B cell (primary cell): ENCODE measurements around the gene NEK8. TPM values are rescaled to one million over a fixed set of nuclear protein-coding genes. Genes with fewer than 3 reads are reported as not detected.

Experiments used
- ATAC-seq: fragments of 200-7000 bp; cut with Tn5 transposase; one replicate; pipeline ENCODE4 v1.10.0; 2021; ENCODE audit warnings: low read depth, mild to moderate bottlenecking, moderate number of reproducible peaks, moderate library complexity
- CTCF ChIA-PET: fragments of 350-600 bp; sonication (Branson Sonifier 250); formaldehyde crosslinking; loops from one replicate; lab custom pipeline; 2021; ENCODE audit warnings: antibody characterized with exemption, inconsistent platforms; lab: Charles Lee
- POLR2A ChIA-PET: fragments of 350-600 bp; sonication (Branson Sonifier 250); formaldehyde crosslinking; loops from one replicate; lab custom pipeline; 2021; ENCODE audit warnings: antibody characterized with exemption; lab: Charles Lee
- DNase-seq: peaks from one replicate; pipeline ENCODE4 v3.0.0; 2013
- H2AFZ ChIP-seq: 2 replicates; pipeline ENCODE4 v1.6.1; 2012; ENCODE audit warnings: mild to moderate bottlenecking, low read depth, low read length; ENCODE audit not compliant: insufficient read depth, poor library complexity, severe bottlenecking
- H3K27ac ChIP-seq, 2 donors: 1 replicate in 1 of 2; 2 replicates in 1 of 2; pipeline ENCODE4 v1.5.1; 2012 to 2013; ENCODE audit warnings: low read length in 2 of 2, mild to moderate bottlenecking in 2 of 2, moderate library complexity in 1 of 2
- H3K27me3 ChIP-seq, 4 experiments: fragments of 200-600 bp in 1 of 4; sonication (generic) in 1 of 4; replicated peaks in 1 of 4; 1 replicate in 2 of 4; 2 replicates in 2 of 4; pipeline versions ENCODE4 v1.6.1 to v1.7.0; 2013 to 2016; ENCODE audit warnings: low read length in 3 of 4, mild to moderate bottlenecking in 2 of 4, mixed read lengths in 1 of 4, moderate library complexity in 1 of 4; ENCODE audit not compliant: insufficient read depth in 4 of 4, control insufficient read depth in 3 of 4; ENCODE audit errors: control extremely low read depth in 1 of 4
- H3K36me3 ChIP-seq, 2 experiments: replicated peaks in 1 of 2; 1 replicate in 1 of 2; 2 replicates in 1 of 2; pipeline versions ENCODE4 v1.6.1 to v1.7.1; 2013; ENCODE audit warnings: low read length in 1 of 2; ENCODE audit not compliant: insufficient read depth in 2 of 2, control insufficient read depth in 1 of 2; ENCODE audit errors: control extremely low read depth in 1 of 2, extremely low read depth in 1 of 2
- H3K4me1 ChIP-seq, 2 donors: fragments of 200-600 bp in 1 of 2; sonication (generic) in 1 of 2; 1 replicate in 1 of 2; 2 replicates in 1 of 2; pipeline versions ENCODE4 v1.5.1 to v1.6.1; 2013 to 2017; ENCODE audit warnings: low read length in 2 of 2; ENCODE audit not compliant: control insufficient read depth in 2 of 2, insufficient read depth in 2 of 2
- H3K4me2 ChIP-seq: replicated peaks from 2 replicates; pipeline ENCODE3; 2012; ENCODE audit warnings: mild to moderate bottlenecking, low read depth, low read length; ENCODE audit not compliant: poor library complexity, severe bottlenecking
- H3K4me3 ChIP-seq, 5 experiments: fragments of 200-600 bp in 1 of 5; sonication (generic) in 1 of 5; 1 replicate in 3 of 5; 2 replicates in 2 of 5; pipeline versions ENCODE4 v1.5.1 to v1.7.0; 2011 to 2016; ENCODE audit warnings: low read length in 4 of 5, mild to moderate bottlenecking in 4 of 5, low read depth in 2 of 5, control low read depth in 1 of 5, moderate library complexity in 1 of 5; ENCODE audit not compliant: insufficient read depth in 1 of 5; ENCODE audit errors: control extremely low read depth in 1 of 5, extremely low read depth in 1 of 5
- H3K79me2 ChIP-seq: fragments of 200-600 bp; sonication (generic); one replicate; pipeline ENCODE4 v1.6.0; 2016; ENCODE audit warnings: low read length; ENCODE audit not compliant: control insufficient read depth, insufficient read depth
- H3K9ac ChIP-seq: fragments of 200-600 bp; sonication (generic); 2 replicates; pipeline ENCODE4 v1.6.1; 2017; ENCODE audit warnings: mild to moderate bottlenecking, low read length, moderate library complexity
- H3K9me3 ChIP-seq, 3 donors: one replicate each; pipeline versions ENCODE4 v1.6.1 to v1.7.1; 2013; ENCODE audit warnings: low read length in 2 of 3; ENCODE audit not compliant: control insufficient read depth in 2 of 3, insufficient read depth in 1 of 3; ENCODE audit errors: control extremely low read depth in 1 of 3
- H4K20me1 ChIP-seq: 2 replicates; pipeline ENCODE4 v1.6.0; 2012; ENCODE audit warnings: mild to moderate bottlenecking, low read length; ENCODE audit not compliant: insufficient read depth, control insufficient read depth, poor library complexity, severe bottlenecking
- H3K27ac Mint-ChIP-seq: one replicate; pipeline ENCODE4 v1.8.0; 2021; ENCODE audit warnings: mixed read lengths
- H3K27me3 Mint-ChIP-seq: one replicate; pipeline ENCODE4 v1.8.0; 2021; ENCODE audit warnings: mixed read lengths
- H3K4me1 Mint-ChIP-seq: one replicate; pipeline ENCODE4 v1.8.0; 2021; ENCODE audit warnings: mixed read lengths
- H3K4me3 Mint-ChIP-seq: one replicate; pipeline ENCODE4 v1.8.0; 2021; ENCODE audit warnings: mixed read lengths
- H3K9me3 Mint-ChIP-seq: one replicate; pipeline ENCODE4 v1.8.0; 2022; ENCODE audit warnings: mixed read lengths; ENCODE audit not compliant: insufficient read depth
- EZH2 ChIP-seq: IDR thresholded peaks from 2 replicates; pipeline ENCODE4 v1.6.1; 2012; ENCODE audit warnings: borderline replicate concordance, low read depth, mild to moderate bottlenecking, moderate library complexity, low read length; ENCODE audit not compliant: insufficient read depth, poor library complexity, severe bottlenecking
- WGBS: methylation state at CpG from one replicate; pipeline ENCODE4 v1.1.5; 2013; ENCODE audit warnings: missing lambda C conversion rate; ENCODE audit not compliant: insufficient coverage; 5-methylcytosine and 5-hydroxymethylcytosine counted together
- intact Hi-C: fragments of 100-400 bp; cut with micrococcal nuclease; formaldehyde crosslinking; loops from one replicate; pipeline ENCODE4 v1.10.0; 2022
- polyA plus RNA-seq: library from polyadenylated mRNA; depleted of rRNA; stranded (reverse); fragments of >200 nt; gene quantifications from 2 replicates; pipeline ENCODE4 v1.2.3, GENCODE V29; 2012
- total RNA-seq, 2 donors: library from RNA; stranded (reverse); fragments of 120-200 nt in 1 of 2; gene quantifications; 1 replicate in 1 of 2; 2 replicates in 1 of 2; pipeline versions ENCODE4 v1.2.3 to v1.2.4, GENCODE V29; 2013 to 2022
- TF ChIP-seq, protein P1 (sequence below): fragments of 200-600 bp; IDR thresholded peaks from one replicate; pipeline ENCODE4 v1.8.0; 2022; ENCODE audit warnings: antibody characterized with exemption, mild to moderate bottlenecking

NEK8 gene
- total and polyA plus RNA-seq, 2 donors (not counting 1 experiment from before 2014, with no cell fraction given), result 58.0 to 305 TPM

DNA sequence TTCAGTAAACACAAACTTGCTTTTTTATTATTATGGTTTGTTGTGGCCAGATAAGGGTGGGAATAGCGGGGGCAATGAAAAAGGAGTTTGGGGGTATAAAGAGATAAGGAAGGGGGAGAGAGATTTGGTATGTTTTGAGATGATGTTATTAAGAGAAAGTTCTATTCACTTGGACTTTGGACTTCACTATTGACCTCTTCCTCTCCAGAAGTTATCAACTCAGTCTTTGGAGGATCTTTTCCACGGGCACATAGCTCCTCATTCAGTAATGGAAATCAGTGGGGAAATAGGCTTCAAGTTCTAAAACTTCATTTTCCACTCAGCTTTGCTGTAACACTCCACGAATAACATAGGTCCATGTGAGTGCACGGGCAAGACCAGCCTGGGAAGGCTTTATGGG, 40.1 kb upstream of the NEK8 start:
- Histone ChIP-seq H3K9ac (no peak overlapping the region), H2AFZ (no peak overlapping the region), H3K79me2 (no peaks in the 10 kb centered on the region), H3K9me3 (no peaks in the 10 kb centered on the region), H3K27ac (no peak overlapping the region), H3K4me1 (no peaks in the 10 kb centered on the region), H3K27me3 (no peaks in the 10 kb centered on the region), H3K4me3 (no peak overlapping the region), H3K4me2 (no peak overlapping the region), H4K20me1 (peaks cover 7% of the 10 kb centered on the region), H3K36me3 (peaks cover 21 to 77% of the 10 kb centered on the region in 2 experiments)
- POLR2A ChIA-PET, result no interaction called here
- CTCF ChIA-PET, result interaction anchor here (1.7 kb wide), 1 partner anchor 45 kb away, joined by 4 read pairs; no protein-coding TSS in a partner anchor
- H3K27ac Mint-ChIP-seq, result no peak overlapping the region
- TF ChIP-seq, protein P1, sequence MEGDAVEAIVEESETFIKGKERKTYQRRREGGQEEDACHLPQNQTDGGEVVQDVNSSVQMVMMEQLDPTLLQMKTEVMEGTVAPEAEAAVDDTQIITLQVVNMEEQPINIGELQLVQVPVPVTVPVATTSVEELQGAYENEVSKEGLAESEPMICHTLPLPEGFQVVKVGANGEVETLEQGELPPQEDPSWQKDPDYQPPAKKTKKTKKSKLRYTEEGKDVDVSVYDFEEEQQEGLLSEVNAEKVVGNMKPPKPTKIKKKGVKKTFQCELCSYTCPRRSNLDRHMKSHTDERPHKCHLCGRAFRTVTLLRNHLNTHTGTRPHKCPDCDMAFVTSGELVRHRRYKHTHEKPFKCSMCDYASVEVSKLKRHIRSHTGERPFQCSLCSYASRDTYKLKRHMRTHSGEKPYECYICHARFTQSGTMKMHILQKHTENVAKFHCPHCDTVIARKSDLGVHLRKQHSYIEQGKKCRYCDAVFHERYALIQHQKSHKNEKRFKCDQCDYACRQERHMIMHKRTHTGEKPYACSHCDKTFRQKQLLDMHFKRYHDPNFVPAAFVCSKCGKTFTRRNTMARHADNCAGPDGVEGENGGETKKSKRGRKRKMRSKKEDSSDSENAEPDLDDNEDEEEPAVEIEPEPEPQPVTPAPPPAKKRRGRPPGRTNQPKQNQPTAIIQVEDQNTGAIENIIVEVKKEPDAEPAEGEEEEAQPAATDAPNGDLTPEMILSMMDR, result no peak
- TF ChIP-seq EZH2, result no peak
- no peaks in the 10 kb centered on the region for H3K27me3 Mint-ChIP-seq
- no peaks in the 10 kb centered on the region for H3K9me3 Mint-ChIP-seq
- H3K4me3 Mint-ChIP-seq, result no peak overlapping the region
- no CpG with 5 or more reads among the region's 4 CpGs for WGBS
- no peak for DNase-seq
- no peaks in the 10 kb centered on the region for H3K4me1 Mint-ChIP-seq
- intact Hi-C loops, result no loop called here
- no peak for ATAC-seq

DNA sequence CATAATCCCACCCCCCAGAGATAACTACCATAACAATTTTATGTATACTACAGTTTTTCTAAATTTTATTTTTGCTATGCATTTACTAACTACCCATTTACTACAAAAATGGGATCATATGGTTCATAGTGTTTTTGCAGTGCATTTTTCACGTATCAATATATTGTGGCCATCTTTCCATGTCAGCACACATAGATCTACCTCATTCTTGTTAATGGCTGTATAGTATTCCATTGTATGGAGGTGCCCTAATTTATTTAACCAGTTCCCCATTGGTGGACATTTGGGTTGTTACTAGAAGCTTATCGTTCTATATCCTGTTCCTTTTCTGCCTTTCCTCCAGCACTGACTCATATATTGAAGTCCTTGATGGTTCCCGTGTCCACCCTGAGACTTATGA, 39.6 kb upstream of the NEK8 start:
- DNase-seq, result no peak
- intact Hi-C loops, result no loop called here
- H3K27ac Mint-ChIP-seq, result no peak overlapping the region
- no peak overlapping the region for H3K4me3 Mint-ChIP-seq
- WGBS, result 100% methylated on average over 1 of the region's 3 CpGs
- TF ChIP-seq, protein P1, result no peak
- no peak for TF ChIP-seq EZH2
- CTCF ChIA-PET, result interaction anchor here (1.7 kb wide), 1 partner anchor 45 kb away, joined by 4 read pairs; no protein-coding TSS in a partner anchor
- no peaks in the 10 kb centered on the region for H3K27me3 Mint-ChIP-seq
- no peak for ATAC-seq
- no peaks in the 10 kb centered on the region for H3K4me1 Mint-ChIP-seq
- no peaks in the 10 kb centered on the region for H3K27me3 ChIP-seq
- peaks cover 23 to 79% of the 10 kb centered on the region in 2 experiments for H3K36me3 ChIP-seq
- no peaks in the 10 kb centered on the region for H3K9me3 Mint-ChIP-seq
- H3K79me2 ChIP-seq, result no peaks in the 10 kb centered on the region
- H3K9ac ChIP-seq, result no peak overlapping the region
- H4K20me1 ChIP-seq, result peaks cover 7% of the 10 kb centered on the region
- POLR2A ChIA-PET, result no interaction called here
- no peaks in the 10 kb centered on the region for H3K4me1 ChIP-seq
- H3K4me2 ChIP-seq, result no peak overlapping the region
- no peak overlapping the region for H3K4me3 ChIP-seq
- no peaks in the 10 kb centered on the region for H3K9me3 ChIP-seq
- no peak overlapping the region for H2AFZ ChIP-seq
- no peak overlapping the region for H3K27ac ChIP-seq
